Glomerular visceral epithelial cell (primary cell): Measurements from ENCODE around the gene MAST4.
"Not testable (repeated sequence)": the region's sequence is repeated elsewhere in the genome, so short reads cannot be mapped to it uniquely, and the experiment has no call there.

Experiments used
- DNase-seq: peaks from one replicate; pipeline ENCODE4 v3.0.0-alpha.2; 2016; ENCODE audit errors: extremely low spot score

Gene MAST4

GRCh38 chr5:66810151-66810550 lies 214.0 kb downstream of the MAST4 start:
- no peak for DNase-seq

DNA sequence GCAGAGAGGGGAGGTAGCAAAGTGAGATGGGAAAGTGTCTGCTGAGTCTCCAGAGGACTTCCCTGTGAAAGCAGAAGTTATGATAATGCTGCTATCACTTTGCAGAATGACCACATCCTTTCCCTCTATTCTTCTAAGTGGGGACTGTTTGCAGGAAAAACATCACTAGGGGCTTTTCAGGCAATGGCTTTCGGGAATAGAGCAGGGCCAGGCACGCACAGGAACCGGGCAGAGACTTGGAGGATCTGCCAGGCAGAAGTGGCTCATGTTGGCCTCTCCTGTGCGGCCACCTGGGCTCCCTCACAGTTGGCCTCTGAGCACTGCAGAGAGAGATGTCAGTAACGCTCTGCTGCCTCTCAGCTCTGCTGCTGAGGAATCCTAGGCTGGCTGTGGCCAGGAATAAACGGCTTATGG lies 214.7 kb downstream of the MAST4 start:
- DNase-seq, result no peak

DNA sequence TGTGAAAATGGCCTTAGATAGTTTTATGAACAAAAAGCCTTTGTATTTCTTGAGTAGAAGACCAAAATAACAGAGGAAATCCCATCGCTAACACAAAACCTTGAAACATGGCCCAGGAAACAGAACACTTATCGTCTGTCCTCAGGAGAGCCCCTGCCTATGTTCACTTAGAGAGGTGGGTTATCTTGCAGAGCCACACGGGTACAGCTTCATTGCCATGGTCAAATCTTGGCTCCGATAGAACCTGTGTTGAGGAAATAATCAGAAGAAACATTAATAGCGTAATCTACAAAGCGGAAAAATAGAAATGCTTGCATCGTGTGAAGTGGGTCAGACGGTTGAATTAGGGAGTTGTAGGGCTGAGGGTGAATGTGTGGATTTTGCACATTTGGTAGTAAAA lies 216.1 kb downstream of the MAST4 start:
- no peak for DNase-seq

- no peak for DNase-seq
These were observed 217.1 kb downstream of the MAST4 start for GRCh38 chr5:66813306-66813705.

DNA sequence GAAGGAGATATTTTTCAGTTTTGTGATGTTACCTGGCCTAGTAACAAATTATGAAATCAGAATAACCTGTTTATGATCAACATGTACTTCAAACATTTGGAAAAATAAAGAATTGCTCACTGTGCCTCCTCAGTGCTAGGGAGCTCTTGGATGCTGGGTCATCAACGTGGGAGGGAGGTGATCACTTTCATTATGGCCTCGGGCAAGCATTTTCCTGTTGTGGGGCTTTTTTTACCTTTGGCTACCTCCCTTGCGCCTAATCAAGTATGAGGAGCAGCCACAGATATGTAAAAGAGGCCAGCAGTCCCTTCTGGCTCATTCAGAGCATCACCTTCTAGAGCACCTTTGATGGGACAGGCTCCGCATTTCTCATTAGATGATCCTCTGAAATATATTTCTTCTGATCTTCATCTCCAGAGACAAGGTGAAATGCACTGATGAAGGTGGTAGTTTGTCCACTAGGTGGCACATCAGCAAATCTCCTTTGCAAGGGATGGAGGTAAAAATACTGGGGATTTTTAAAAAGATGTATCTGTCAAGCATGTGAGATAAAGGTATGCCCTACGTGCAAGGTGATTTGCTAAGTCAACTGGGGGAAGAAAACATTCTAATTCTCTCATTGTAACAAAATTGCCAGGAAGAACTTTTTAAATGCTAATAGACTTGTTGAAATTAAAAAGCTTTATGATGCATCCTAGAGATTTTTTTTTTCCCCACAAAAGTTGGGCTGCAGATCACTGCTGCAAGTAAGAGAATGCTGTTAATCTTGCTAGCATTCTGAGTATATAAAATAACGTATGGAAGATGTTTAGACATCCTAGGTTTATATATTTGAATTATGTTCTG lies 218.2 kb downstream of the MAST4 start:
- DNase-seq, result peak; percentile 52

GRCh38 chr5:66818304-66818934 lies 222.2 kb downstream of the MAST4 start:
- no peak for DNase-seq

DNA sequence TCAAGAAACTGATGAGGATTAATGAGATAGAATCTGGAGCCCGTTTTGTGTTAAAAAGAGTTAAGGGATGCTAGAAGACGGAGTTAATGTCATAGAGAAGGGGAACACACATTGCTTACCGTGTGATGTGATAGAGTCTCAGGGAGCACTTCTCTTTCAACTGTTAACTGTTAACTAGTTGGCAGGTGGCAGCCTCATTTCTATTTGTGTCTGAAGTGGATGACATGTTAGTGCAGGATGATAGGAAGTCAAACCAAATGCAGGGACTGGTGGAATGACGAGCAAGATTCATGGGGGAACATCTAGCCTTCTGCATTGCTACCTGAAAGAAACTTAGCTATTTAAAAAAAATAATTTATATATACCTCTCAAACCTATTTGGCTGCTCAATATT lies 222.7 kb downstream of the MAST4 start:
- DNase-seq, result no peak

DNA sequence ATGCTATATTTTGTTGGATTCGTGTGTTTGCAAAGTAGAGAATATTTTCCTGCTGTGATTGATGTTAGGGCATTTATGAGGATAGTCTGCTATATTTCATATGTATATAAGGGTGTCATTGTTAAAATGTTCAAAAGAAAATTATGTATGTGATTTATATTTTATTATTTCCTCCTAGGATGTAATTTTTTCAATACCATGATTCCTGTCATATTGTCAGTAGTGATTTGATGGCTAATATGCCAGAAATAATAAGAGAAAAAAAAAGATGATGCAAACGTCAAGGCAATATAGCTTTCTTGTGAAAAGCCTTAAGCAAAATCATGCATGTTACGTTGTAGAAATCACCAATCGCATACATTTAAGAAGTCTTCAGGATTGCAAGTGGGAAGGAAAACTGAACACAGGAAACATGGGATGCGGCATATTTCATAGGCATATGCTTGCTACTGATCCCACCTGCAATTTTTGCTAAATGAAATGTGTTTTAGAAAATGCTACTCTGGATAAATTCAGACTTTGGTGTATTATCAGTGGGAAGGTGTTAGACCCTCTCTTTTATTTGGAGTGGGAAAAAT lies 224.5 kb downstream of the MAST4 start:
- no peak for DNase-seq

GRCh38 chr5:66821688-66822429 lies 225.7 kb downstream of the MAST4 start:
- DNase-seq, result no peak

DNA sequence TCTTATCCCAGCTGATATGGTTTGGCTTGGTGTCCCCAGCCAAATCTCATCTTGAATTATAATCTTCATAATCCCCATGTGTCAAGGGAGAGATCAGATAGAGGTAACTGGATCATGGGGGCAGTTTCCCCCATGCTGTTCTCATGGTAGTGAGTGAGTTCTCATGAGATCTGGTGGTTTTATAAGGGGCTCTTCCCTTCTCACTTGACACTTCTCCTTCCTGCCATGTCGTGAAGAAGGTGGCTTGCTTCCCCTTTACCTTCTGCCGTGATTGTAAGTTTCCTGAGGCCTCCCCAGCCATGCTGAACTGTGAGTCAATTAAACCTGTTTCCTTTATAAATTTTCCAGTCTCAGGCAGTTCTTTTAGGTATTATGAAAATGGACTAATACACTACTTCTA lies 226.7 kb downstream of the MAST4 start:
- not testable (repeated sequence) for DNase-seq

GRCh38 chr5:66824476-66824875 lies 228.3 kb downstream of the MAST4 start:
- no peak for DNase-seq

DNA sequence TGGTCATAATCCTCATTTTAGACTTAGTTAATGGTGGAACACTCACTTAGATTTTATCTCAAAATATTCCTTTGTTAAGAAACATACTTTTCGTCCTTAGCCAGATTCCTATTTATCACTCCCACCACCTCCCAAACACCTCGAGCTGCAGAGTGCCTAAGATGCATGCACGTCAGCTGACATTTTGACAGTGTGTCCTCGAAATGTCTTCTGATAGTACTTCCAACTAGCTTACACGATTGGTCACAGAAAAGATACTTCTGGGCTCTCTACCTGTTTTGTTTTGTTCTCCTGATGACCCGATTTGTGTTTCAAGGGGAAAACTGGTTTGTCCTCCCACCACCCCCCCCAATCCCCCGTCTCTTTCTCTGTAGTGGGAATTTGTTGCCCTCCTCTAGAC lies 230.1 kb downstream of the MAST4 start:
- DNase-seq, result no peak

DNA sequence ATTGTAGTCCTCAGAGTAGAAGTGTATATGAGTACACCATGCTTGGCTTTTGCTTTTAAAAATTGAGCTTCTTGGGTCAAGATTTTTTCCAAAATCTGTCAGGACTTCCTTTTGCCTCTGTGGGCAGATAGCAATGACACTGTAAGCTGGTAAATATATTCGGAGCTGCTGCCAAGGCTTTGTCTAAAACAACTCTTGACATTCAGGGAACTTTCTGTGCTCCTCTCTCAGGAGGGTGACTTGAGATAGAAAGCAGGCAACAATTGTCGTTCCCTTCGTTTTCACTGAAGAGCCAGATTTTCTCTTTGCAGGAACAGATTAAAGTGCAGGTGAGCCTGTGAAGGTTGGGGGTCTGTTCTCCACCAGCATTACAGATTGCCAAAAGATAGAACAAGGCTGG lies 230.5 kb downstream of the MAST4 start:
- no peak for DNase-seq

GRCh38 chr5:66828046-66828547 lies 231.9 kb downstream of the MAST4 start:
- DNase-seq, result no peak

GRCh38 chr5:66828548-66829357 lies 232.6 kb downstream of the MAST4 start:
- DNase-seq, result peak; percentile 46

- no peak for DNase-seq
These were observed 233.1 kb downstream of the MAST4 start for GRCh38 chr5:66829358-66829674.

DNA sequence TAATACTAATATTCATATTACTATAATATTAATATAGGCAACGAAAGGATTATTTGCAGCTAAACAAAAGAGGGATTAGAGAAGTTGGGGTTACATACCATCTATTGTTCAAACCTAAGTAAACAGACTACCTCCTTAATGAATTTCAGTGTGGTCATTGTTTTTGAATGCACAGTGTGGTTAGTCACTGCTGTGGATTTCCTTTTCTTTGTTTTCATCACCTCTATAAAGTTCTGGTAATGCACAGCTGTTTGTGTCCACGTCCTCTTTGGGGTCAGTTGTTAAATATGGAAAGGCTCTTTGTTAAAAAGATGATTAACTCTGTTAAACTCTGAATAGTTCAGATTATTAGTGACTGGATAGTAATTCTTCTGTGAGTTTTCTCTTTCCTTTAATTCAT lies 233.6 kb downstream of the MAST4 start:
- DNase-seq, result no peak

GRCh38 chr5:66830636-66831035 lies 234.4 kb downstream of the MAST4 start:
- DNase-seq, result no peak

DNA sequence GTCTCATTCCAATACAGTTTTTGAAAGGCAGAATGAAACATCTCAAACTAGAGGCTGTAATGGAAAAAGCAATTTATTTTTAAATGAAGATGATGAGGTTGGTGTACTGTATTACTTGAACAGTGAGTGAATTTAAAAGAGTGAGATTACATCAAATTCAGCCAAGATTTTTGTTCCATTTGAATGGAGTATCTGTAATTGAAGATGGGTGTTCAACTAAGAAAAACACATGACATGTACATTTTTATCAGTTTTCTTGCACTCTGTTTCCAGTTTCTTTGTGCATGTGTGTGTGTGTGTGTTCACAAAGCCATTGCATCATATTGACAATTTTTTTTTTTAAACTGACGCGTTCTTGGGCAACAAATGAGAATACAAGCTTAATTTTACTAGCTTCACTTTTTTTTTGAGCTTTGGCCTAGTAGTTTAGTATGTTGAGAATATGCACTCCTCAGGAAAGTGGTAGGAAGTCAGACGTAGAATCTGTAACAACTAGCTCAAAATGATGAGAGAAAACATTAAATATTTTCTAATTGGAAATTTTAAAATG lies 243.5 kb downstream of the MAST4 start:
- no peak for DNase-seq

GRCh38 chr5:66840511-66841013 lies 244.4 kb downstream of the MAST4 start:
- no peak for DNase-seq

DNA sequence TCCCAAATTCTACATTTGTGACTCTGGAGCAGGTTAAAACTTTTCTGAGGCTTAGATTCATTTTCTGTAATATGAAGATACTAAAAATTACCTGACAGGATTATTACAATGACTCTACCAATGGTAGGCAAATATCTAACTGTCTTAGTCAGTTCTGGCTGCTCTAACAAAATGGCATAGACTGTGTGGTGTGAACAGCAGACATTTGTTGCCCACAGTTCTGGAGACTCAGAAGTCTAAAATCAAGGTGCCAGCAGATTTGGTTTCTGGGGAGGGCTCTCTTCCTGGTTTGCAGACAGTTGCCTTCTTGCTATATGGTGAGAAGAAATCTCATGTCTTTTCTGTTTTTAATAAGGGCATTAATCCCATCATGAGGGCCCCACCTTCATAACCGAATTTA lies 245.1 kb downstream of the MAST4 start:
- DNase-seq, result no peak
